NCI-H2227 treated with DMSO at 0.1 percent for 48 hours (cell line): Measurements from ENCODE around the gene SLC39A10.
"Not testable (repeated sequence)": the region's sequence is repeated elsewhere in the genome, so short reads cannot be mapped to it uniquely, and the experiment has no call there.

Experiments
- DNase-seq: peaks from one replicate; lab custom pipeline; 2025; lab: John Stamatoyannopoulos, UW

SLC39A10 gene

GRCh38 chr2:195674491-195675221, 17.6 kb downstream of the SLC39A10 start:
- no peak for DNase-seq

GRCh38 chr2:195675783-195676427, 18.9 kb downstream of the SLC39A10 start:
- no peak for DNase-seq

- DNase-seq, result no peak
Measured at GRCh38 chr2:195677290-195677689, 20.3 kb downstream of the SLC39A10 start.

GRCh38 chr2:195677884-195678283, 20.9 kb downstream of the SLC39A10 start:
- DNase-seq, result no peak

GRCh38 chr2:195682077-195682476, 25.1 kb downstream of the SLC39A10 start:
- DNase-seq, result no peak

GRCh38 chr2:195683174-195683573, 26.1 kb downstream of the SLC39A10 start:
- no peak for DNase-seq

GRCh38 chr2:195686564-195686963, 29.5 kb downstream of the SLC39A10 start:
- DNase-seq, result no peak

- no peak for DNase-seq
Measured at GRCh38 chr2:195687320-195688086, 30.5 kb downstream of the SLC39A10 start.

GRCh38 chr2:195692531-195692930, 35.5 kb downstream of the SLC39A10 start:
- DNase-seq, result not testable (repeated sequence)

- no peak for DNase-seq
Measured at GRCh38 chr2:195694553-195694952, 37.5 kb downstream of the SLC39A10 start.

GRCh38 chr2:195695002-195695631, 38.1 kb downstream of the SLC39A10 start:
- no peak for DNase-seq

GRCh38 chr2:195696012-195696411, 39.0 kb downstream of the SLC39A10 start:
- DNase-seq, result no peak

- DNase-seq, result no peak
Measured at GRCh38 chr2:195697681-195698220, 40.7 kb downstream of the SLC39A10 start.

- DNase-seq, result no peak
Measured at GRCh38 chr2:195700480-195700879, 43.5 kb downstream of the SLC39A10 start.

GRCh38 chr2:195706161-195706900, 49.3 kb downstream of the SLC39A10 start:
- DNase-seq, result no peak

GRCh38 chr2:195709901-195710806, 53.1 kb downstream of the SLC39A10 start:
- DNase-seq, result no peak

GRCh38 chr2:195711478-195711877, 54.5 kb downstream of the SLC39A10 start:
- DNase-seq, result no peak

GRCh38 chr2:195716466-195716865, 59.4 kb downstream of the SLC39A10 start:
- no peak for DNase-seq

GRCh38 chr2:195721042-195721441, 64.0 kb downstream of the SLC39A10 start:
- no peak for DNase-seq

GRCh38 chr2:195722075-195722474, 65.0 kb downstream of the SLC39A10 start:
- no peak for DNase-seq
